Measurements from ENCODE around the gene NME7. TPM values are rescaled to one million over a fixed set of nuclear protein-coding genes. Genes with fewer than 3 reads are reported as not detected.

NME7 gene
- total and polyA plus RNA-seq, 2 experiments from 2014 or later = 39.1 to 48.5 TPM

GRCh38 chr1:169086603-169087455 lies 280.8 kb downstream of the NME7 start (continued):
- TF ChIP-seq ZNF462 (CRISPR knock-in tag; IDR thresholded peaks at IDR 0.05) = no peak
- TF ChIP-seq NANOG (IDR thresholded peaks at IDR 0.05; ENCODE audit: borderline replicate concordance) = no peak
- no peak for TF ChIP-seq POLR2AphosphoS5 (IDR thresholded peaks at IDR 0.05; ENCODE audit: low read depth)
- no peak for TF ChIP-seq JUNB (IDR thresholded peaks at IDR 0.05; ENCODE audit: unreplicated experiment)

- no peaks in the 10 kb centered on the region; the same call in 1 of the 2 replicates for H3K9me2 ChIP-seq (ENCODE audit: insufficient read depth)
- H3K4me1 ChIP-seq (ENCODE audit: insufficient read depth) = 0 out of 2 replicates have a peak, but pooled peaks cover 7% of the 10 kb centered on the region
- H3K79me2 ChIP-seq (replicated peaks; ENCODE audit: insufficient read depth) = no peaks in the 10 kb centered on the region
- ATAC-seq (no peak), DNase-seq (ENCODE audit: low spot score) (no peak)
- H3K27ac ChIP-seq (ENCODE audit: low read depth) = no peak overlapping the region
- H3K27me3 ChIP-seq (ENCODE audit: insufficient read depth) = no peaks in the 10 kb centered on the region
- Mint-ChIP-seq H3K27me3 (ENCODE audit: insufficient read depth, low read depth, poor library complexity) (peaks cover 7% of the 10 kb centered on the region), H3K4me3 (no peak overlapping the region), H3K36me3 (ENCODE audit: low read depth) (no peaks in the 10 kb centered on the region), H3K9me3 (no peaks in the 10 kb centered on the region), H3K4me1 (peaks cover 14% of the 10 kb centered on the region), H3K27ac (no peak overlapping the region)
- H4K20me1 ChIP-seq (replicated peaks; ENCODE audit: insufficient read depth) = no peaks in the 10 kb centered on the region
- H2AFZ ChIP-seq = no peak overlapping the region
- H3K36me3 ChIP-seq (ENCODE audit: insufficient read depth) = no peaks in the 10 kb centered on the region
- H3K4me3 ChIP-seq = no peak overlapping the region
- H3F3A ChIP-seq (replicated peaks; ENCODE audit: low read depth) = no peaks in the 10 kb centered on the region
- no peak overlapping the region for H3K4me2 ChIP-seq
- TF ChIP-seq ETS1 (IDR thresholded peaks at IDR 0.05) = no peak
- TF ChIP-seq JUNB (IDR thresholded peaks at IDR 0.05; ENCODE audit: unreplicated experiment) = no peak
- no peak for TF ChIP-seq NANOG (IDR thresholded peaks at IDR 0.05; ENCODE audit: borderline replicate concordance)
- TF ChIP-seq CTCF (conservative IDR thresholded peaks at IDR 0.05; ENCODE audit: low read depth in 2 of 2) = no peak
Measured at GRCh38 chr1:169085911-169086310, 281.7 kb downstream of the NME7 start.
